K562 (cell line): Measurements from ENCODE around the gene ARFGAP3. TPM values are rescaled to one million over a fixed set of nuclear protein-coding genes. Genes with fewer than 3 reads are reported as not detected.

Experiments used
- ATAC-seq: fragments of 200-7000 bp; cut with Tn5 transposase; 3 replicates; pipeline ENCODE4 v1.9.1; 2020; ENCODE audit warnings: moderate library complexity
- BruUV-seq: library from RNA; stranded (reverse); fragments of 400-500 nt; replicated peaks from 2 replicates; lab custom pipeline; 2021; lab: Mats Ljungman, UMichigan
- CTCF ChIA-PET: fragments of 300-600 bp; formaldehyde crosslinking; extraction: SDS; loops from one replicate; lab custom pipeline; 2021; ENCODE audit warnings: low intra/inter-chr PET ratio; lab: Yijun Ruan, JAX
- POLR2A ChIA-PET: fragments of 300-600, 350-650 bp; sonication (Branson Sonifier 250); formaldehyde crosslinking; extraction: SDS; loops from one replicate; lab custom pipeline; 2021; ENCODE audit warnings: antibody characterized with exemption, inconsistent platforms; lab: Yijun Ruan, JAX
- DNase-seq, 4 experiments: peaks; one replicate each; pipeline versions ENCODE4 v3.0.0 to v3.0.0-alpha.2; 2011 to 2018; ENCODE audit warnings: low spot score in 3 of 4, mixed read lengths in 3 of 4; ENCODE audit errors: extremely low read depth in 1 of 4
- FAIRE-seq: peaks from 2 replicates; lab custom pipeline; 2011; peaks lifted over from hg19 to GRCh38; lab: Jason Lieb, UNC
- H2AFZ ChIP-seq: 2 replicates; pipeline ENCODE4 v1.6.0; 2011; ENCODE audit warnings: low read depth, low read length, control low read depth, inconsistent platforms
- H3K27ac ChIP-seq: fragments of 200-600 bp; 3 replicates; pipeline ENCODE4 v1.8.0; 2011; ENCODE audit warnings: low read depth, mild to moderate bottlenecking, control low read depth, inconsistent platforms, low read length, moderate library complexity, mixed read lengths; ENCODE audit errors: extremely low read depth
- H3K27me3 ChIP-seq, 2 experiments: fragments of 300-600 bp in 1 of 2; 2 replicates in 1 of 2; 3 replicates in 1 of 2; pipeline versions ENCODE4 v1.6.0 to v1.8.0; 2011; ENCODE audit warnings: inconsistent platforms in 2 of 2, low read length in 2 of 2, mild to moderate bottlenecking in 1 of 2, mixed read lengths in 1 of 2, moderate library complexity in 1 of 2; ENCODE audit not compliant: control insufficient read depth in 2 of 2, insufficient read depth in 2 of 2
- H3K36me3 ChIP-seq: fragments of 300-600 bp; 3 replicates; pipeline ENCODE4 v1.8.0; 2011; ENCODE audit warnings: mild to moderate bottlenecking, low read length, inconsistent platforms; ENCODE audit not compliant: control insufficient read depth, insufficient read depth
- H3K4me1 ChIP-seq, 2 experiments: fragments of 200-600 bp in 1 of 2; replicated peaks in 1 of 2; 2 replicates in 1 of 2; 3 replicates in 1 of 2; pipeline versions ENCODE4 v1.5.1 to v1.8.0; 2011; ENCODE audit warnings: inconsistent platforms in 2 of 2, low read length in 2 of 2, mild to moderate bottlenecking in 1 of 2, mixed read lengths in 1 of 2, moderate library complexity in 1 of 2; ENCODE audit not compliant: control insufficient read depth in 2 of 2, insufficient read depth in 2 of 2
- H3K4me2 ChIP-seq: 2 replicates; pipeline ENCODE4 v1.6.1; 2011; ENCODE audit warnings: low read length, control low read depth, inconsistent platforms, mixed read lengths; ENCODE audit not compliant: insufficient read depth
- H3K4me3 ChIP-seq: fragments of 200-600 bp; sonication (generic), shearing (Covaris generic); 2 replicates; pipeline ENCODE4 v1.5.1; 2016; ENCODE audit warnings: control low read depth, inconsistent platforms
- H3K79me2 ChIP-seq: fragments of 200-600 bp; 3 replicates; pipeline ENCODE4 v1.8.0; 2011; ENCODE audit warnings: low read length, inconsistent platforms; ENCODE audit not compliant: control insufficient read depth, insufficient read depth
- H3K9ac ChIP-seq, 2 experiments: 2 replicates each; pipeline versions ENCODE4 v1.6.0 to v1.6.1; 2011; ENCODE audit warnings: low read depth in 2 of 2, low read length in 2 of 2, control low read depth in 1 of 2, inconsistent platforms in 1 of 2, mild to moderate bottlenecking in 1 of 2, mixed read lengths in 1 of 2; ENCODE audit not compliant: insufficient read depth in 1 of 2
- H3K9me1 ChIP-seq: one replicate; pipeline ENCODE4 v1.6.0; 2011; ENCODE audit warnings: inconsistent platforms, mild to moderate bottlenecking, low read length, moderate library complexity; ENCODE audit not compliant: control insufficient read depth, insufficient read depth
- H3K9me3 ChIP-seq: replicated peaks from 2 replicates; pipeline ENCODE4 v1.5.1; 2011; ENCODE audit warnings: low read depth, low read length, inconsistent platforms; ENCODE audit not compliant: control insufficient read depth, insufficient read depth
- H4K20me1 ChIP-seq: replicated peaks from 2 replicates; pipeline ENCODE4 v1.6.1; 2011; ENCODE audit warnings: low read length, inconsistent platforms, mixed read lengths; ENCODE audit not compliant: control insufficient read depth, insufficient read depth
- ZSCAN29 ChIP-seq: fragments of 450-650 bp; IDR thresholded peaks from 2 replicates; pipeline ENCODE4 v1.6.1; 2017
- WGBS: fragments of 100-300 bp; shearing (Covaris generic); methylation state at CpG from one replicate; pipeline ENCODE4 v1.1.6; 2016; ENCODE audit warnings: low coverage, mixed read lengths; ENCODE audit not compliant: insufficient coverage; ENCODE audit errors: missing lambda C conversion rate; 5-methylcytosine and 5-hydroxymethylcytosine counted together
- in situ Hi-C: fragments of 300-500 bp; cut with MboI; formaldehyde crosslinking; loops from 4 replicates; pipeline ENCODE4 v1.15.0; 2018; ENCODE audit warnings: inconsistent platforms, mixed read lengths
- intact Hi-C: fragments of 100-400 bp; cut with micrococcal nuclease; formaldehyde crosslinking; loops from 2 replicates; pipeline ENCODE4 v1.14.2; 2022
- polyA plus RNA-seq, 8 experiments: library from polyadenylated mRNA; depleted of rRNA in 4 of 8; stranded (reverse) in 5 of 8; unstranded in 3 of 8; fragments of >200 nt; fragmentation: Nextera tagmentation in 2 of 8; fragmentation: Illumina TruSeq in 1 of 8; extraction: Ambion mirVana in 2 of 8; extraction: Trizol in 1 of 8; gene quantifications; 2 replicates each; pipeline versions ENCODE4 v1.2.1 to v1.2.3, GENCODE V29; 2011 to 2014; ENCODE audit warnings: inconsistent platforms in 1 of 8, missing spikeins in 1 of 8
- total RNA-seq, 7 experiments: library from RNA; depleted of rRNA in 6 of 7; stranded (reverse); fragments of >200 nt in 6 of 7; fragmentation: Illumina TruSeq in 2 of 7; extraction: Trizol in 2 of 7; gene quantifications; 2 replicates each; pipeline versions ENCODE4 v1.2.1 to v1.2.3, GENCODE V29; 2011 to 2021; ENCODE audit warnings: low replicate concordance in 1 of 7
- TF ChIP-seq, protein P1 (sequence below): fragments of 200-600 bp; sonication (generic); IDR thresholded peaks from one replicate; pipeline ENCODE4 v1.6.1; 2012; ENCODE audit warnings: mild to moderate bottlenecking, low read depth, low read length, inconsistent platforms
- TF ChIP-seq, protein P2 (sequence below), 2 experiments: fragments of 450-650 bp in 1 of 2; sonication (generic) in 1 of 2; formaldehyde crosslinking in 1 of 2; IDR thresholded peaks in 1 of 2; conservative IDR thresholded peaks in 1 of 2; 2 replicates each; pipeline versions ENCODE4 v1.6.1 to v1.8.1; 2016 to 2023; ENCODE audit warnings: mild to moderate bottlenecking in 2 of 2, moderate library complexity in 2 of 2, inconsistent platforms in 1 of 2, missing genetic modification reagents in 1 of 2
- TF ChIP-seq, protein P3 (sequence below), 2 experiments: fragments of 150-350 bp in 1 of 2; IDR thresholded peaks; 2 replicates each; pipeline ENCODE4 v1.6.1; 2012 to 2016; ENCODE audit warnings: low read depth in 2 of 2, low read length in 2 of 2, mild to moderate bottlenecking in 1 of 2, moderate library complexity in 1 of 2

ARFGAP3 gene
- total and polyA plus RNA-seq, 9 of the 15 experiments (the other 6 are each of a cell fraction or from before 2014, with no cell fraction given), result 14.2 to 31.9 (median 22.7) TPM

DNA sequence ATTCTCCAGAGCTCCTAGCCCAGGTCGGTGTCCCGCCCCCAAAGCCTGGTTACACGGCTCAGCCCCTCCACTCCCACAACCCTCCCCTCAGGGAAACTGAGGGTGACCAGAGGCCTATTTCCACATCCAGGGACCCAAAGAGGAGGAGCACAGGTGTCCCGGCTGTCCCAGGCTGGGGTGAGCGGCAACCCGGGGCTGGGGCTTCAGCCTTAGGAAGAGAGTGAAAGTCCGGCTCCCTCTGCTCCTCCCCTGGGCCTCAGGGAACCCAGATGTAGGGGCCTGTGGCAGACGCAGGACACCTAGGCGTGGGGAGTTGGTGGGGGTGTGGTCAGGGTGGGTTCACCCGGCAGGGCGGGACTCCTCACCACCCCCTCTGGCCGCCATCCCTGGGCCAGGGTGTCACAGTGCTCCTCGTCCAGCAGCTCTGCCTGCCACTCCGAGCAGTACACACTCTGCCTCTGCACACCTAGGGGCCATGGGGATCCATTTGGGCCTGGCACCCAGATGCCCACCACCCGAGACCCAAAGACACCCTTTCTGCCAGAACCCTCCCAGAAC, 63.1 kb downstream of the ARFGAP3 start:
- Histone ChIP-seq H3K9me3 (no peaks in the 10 kb centered on the region), H2AFZ (no peak overlapping the region), H3K4me1 (peaks cover 0 to 19% of the 10 kb centered on the region in 2 experiments; a peak in 2 of 5 replicates), H3K27ac (no peak overlapping the region), H3K4me2 (no peak overlapping the region), H4K20me1 (no peaks in the 10 kb centered on the region), H3K9me1 (no peaks in the 10 kb centered on the region), H3K79me2 (no peaks in the 10 kb centered on the region), H3K4me3 (no peak overlapping the region), H3K27me3 (no peaks in the 10 kb centered on the region), H3K36me3 (0 out of 3 replicates have a peak, but pooled peaks cover 2% of the 10 kb centered on the region), H3K9ac (no peak overlapping the region)
- in situ Hi-C loops (no loop called here), intact Hi-C loops (no loop called here)
- POLR2A ChIA-PET, result interaction anchor here (0.5 kb wide), 1 partner anchor 30 kb away, joined by 4 read pairs; no protein-coding TSS in a partner anchor
- no TSS peak for BruUV-seq
- CTCF ChIA-PET, result no interaction called here
- 75% methylated on average over 3 of the region's 15 CpGs for WGBS
- ATAC-seq (no peak), FAIRE-seq (no peak), DNase-seq (no peak)
- TF ChIP-seq, protein P1, sequence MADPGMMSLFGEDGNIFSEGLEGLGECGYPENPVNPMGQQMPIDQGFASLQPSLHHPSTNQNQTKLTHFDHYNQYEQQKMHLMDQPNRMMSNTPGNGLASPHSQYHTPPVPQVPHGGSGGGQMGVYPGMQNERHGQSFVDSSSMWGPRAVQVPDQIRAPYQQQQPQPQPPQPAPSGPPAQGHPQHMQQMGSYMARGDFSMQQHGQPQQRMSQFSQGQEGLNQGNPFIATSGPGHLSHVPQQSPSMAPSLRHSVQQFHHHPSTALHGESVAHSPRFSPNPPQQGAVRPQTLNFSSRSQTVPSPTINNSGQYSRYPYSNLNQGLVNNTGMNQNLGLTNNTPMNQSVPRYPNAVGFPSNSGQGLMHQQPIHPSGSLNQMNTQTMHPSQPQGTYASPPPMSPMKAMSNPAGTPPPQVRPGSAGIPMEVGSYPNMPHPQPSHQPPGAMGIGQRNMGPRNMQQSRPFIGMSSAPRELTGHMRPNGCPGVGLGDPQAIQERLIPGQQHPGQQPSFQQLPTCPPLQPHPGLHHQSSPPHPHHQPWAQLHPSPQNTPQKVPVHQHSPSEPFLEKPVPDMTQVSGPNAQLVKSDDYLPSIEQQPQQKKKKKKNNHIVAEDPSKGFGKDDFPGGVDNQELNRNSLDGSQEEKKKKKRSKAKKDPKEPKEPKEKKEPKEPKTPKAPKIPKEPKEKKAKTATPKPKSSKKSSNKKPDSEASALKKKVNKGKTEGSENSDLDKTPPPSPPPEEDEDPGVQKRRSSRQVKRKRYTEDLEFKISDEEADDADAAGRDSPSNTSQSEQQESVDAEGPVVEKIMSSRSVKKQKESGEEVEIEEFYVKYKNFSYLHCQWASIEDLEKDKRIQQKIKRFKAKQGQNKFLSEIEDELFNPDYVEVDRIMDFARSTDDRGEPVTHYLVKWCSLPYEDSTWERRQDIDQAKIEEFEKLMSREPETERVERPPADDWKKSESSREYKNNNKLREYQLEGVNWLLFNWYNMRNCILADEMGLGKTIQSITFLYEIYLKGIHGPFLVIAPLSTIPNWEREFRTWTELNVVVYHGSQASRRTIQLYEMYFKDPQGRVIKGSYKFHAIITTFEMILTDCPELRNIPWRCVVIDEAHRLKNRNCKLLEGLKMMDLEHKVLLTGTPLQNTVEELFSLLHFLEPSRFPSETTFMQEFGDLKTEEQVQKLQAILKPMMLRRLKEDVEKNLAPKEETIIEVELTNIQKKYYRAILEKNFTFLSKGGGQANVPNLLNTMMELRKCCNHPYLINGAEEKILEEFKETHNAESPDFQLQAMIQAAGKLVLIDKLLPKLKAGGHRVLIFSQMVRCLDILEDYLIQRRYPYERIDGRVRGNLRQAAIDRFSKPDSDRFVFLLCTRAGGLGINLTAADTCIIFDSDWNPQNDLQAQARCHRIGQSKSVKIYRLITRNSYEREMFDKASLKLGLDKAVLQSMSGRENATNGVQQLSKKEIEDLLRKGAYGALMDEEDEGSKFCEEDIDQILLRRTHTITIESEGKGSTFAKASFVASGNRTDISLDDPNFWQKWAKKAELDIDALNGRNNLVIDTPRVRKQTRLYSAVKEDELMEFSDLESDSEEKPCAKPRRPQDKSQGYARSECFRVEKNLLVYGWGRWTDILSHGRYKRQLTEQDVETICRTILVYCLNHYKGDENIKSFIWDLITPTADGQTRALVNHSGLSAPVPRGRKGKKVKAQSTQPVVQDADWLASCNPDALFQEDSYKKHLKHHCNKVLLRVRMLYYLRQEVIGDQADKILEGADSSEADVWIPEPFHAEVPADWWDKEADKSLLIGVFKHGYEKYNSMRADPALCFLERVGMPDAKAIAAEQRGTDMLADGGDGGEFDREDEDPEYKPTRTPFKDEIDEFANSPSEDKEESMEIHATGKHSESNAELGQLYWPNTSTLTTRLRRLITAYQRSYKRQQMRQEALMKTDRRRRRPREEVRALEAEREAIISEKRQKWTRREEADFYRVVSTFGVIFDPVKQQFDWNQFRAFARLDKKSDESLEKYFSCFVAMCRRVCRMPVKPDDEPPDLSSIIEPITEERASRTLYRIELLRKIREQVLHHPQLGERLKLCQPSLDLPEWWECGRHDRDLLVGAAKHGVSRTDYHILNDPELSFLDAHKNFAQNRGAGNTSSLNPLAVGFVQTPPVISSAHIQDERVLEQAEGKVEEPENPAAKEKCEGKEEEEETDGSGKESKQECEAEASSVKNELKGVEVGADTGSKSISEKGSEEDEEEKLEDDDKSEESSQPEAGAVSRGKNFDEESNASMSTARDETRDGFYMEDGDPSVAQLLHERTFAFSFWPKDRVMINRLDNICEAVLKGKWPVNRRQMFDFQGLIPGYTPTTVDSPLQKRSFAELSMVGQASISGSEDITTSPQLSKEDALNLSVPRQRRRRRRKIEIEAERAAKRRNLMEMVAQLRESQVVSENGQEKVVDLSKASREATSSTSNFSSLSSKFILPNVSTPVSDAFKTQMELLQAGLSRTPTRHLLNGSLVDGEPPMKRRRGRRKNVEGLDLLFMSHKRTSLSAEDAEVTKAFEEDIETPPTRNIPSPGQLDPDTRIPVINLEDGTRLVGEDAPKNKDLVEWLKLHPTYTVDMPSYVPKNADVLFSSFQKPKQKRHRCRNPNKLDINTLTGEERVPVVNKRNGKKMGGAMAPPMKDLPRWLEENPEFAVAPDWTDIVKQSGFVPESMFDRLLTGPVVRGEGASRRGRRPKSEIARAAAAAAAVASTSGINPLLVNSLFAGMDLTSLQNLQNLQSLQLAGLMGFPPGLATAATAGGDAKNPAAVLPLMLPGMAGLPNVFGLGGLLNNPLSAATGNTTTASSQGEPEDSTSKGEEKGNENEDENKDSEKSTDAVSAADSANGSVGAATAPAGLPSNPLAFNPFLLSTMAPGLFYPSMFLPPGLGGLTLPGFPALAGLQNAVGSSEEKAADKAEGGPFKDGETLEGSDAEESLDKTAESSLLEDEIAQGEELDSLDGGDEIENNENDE, result no peak
- TF ChIP-seq ZSCAN29, result no peak
- TF ChIP-seq, protein P2, sequence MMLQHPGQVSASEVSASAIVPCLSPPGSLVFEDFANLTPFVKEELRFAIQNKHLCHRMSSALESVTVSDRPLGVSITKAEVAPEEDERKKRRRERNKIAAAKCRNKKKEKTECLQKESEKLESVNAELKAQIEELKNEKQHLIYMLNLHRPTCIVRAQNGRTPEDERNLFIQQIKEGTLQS (IDR thresholded peaks at IDR 0.05), result no peak
- TF ChIP-seq, protein P2 (CRISPR knock-in tag; conservative IDR thresholded peaks at IDR 0.05), result no peak
- TF ChIP-seq, protein P3, sequence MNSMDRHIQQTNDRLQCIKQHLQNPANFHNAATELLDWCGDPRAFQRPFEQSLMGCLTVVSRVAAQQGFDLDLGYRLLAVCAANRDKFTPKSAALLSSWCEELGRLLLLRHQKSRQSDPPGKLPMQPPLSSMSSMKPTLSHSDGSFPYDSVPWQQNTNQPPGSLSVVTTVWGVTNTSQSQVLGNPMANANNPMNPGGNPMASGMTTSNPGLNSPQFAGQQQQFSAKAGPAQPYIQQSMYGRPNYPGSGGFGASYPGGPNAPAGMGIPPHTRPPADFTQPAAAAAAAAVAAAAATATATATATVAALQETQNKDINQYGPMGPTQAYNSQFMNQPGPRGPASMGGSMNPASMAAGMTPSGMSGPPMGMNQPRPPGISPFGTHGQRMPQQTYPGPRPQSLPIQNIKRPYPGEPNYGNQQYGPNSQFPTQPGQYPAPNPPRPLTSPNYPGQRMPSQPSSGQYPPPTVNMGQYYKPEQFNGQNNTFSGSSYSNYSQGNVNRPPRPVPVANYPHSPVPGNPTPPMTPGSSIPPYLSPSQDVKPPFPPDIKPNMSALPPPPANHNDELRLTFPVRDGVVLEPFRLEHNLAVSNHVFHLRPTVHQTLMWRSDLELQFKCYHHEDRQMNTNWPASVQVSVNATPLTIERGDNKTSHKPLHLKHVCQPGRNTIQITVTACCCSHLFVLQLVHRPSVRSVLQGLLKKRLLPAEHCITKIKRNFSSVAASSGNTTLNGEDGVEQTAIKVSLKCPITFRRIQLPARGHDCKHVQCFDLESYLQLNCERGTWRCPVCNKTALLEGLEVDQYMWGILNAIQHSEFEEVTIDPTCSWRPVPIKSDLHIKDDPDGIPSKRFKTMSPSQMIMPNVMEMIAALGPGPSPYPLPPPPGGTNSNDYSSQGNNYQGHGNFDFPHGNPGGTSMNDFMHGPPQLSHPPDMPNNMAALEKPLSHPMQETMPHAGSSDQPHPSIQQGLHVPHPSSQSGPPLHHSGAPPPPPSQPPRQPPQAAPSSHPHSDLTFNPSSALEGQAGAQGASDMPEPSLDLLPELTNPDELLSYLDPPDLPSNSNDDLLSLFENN (IDR thresholded peaks at IDR 0.05; ENCODE audit: low read depth in 2 of 2, low read length in 2 of 2), result no peak
